Stimulated activated CD8-positive, alpha-beta memory T cell treated with anti-CD3 and anti-CD28 coated beads, Interleukin-7, amount 100 ng/mL, for 4 hours (primary cell): ENCODE measurements around the gene OR2T8.

ENCODE experiments used
- DNase-seq, 2 donors: peaks; one replicate each; pipeline ENCODE4 v3.0.0-alpha.2; 2020; ENCODE audit warnings: low read depth in 2 of 2

The OR2T8 gene

DNA sequence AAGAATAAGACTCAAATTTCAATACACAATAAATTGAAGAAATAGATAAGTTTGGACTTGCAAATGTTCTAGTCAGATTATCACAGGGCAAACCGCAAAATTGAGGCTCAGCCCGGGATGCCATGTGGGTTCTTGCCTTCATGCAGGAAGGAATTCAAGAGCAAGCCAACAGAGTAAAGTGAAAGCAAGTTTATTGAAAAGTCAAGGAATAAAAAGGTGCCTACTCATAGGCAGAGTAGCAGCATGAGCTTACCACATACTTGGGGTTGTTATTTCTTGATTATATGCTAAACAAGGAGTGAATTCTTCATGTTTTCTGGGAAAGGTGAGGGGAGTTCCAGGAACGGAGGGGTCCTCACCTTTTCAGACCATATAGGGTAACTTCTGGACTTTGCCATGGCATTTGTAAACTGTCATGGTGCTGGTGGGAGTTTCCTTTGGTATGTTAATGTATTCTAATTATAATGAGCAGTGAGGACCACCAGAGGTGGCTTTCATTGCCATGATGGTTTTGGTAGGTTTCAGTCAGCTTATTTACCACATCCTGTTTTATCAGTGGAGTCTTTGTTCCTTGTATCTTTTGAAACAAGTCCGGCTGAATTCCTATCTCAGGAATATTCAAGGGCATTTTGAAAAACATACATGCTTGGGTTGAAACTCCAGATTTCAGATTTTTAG, 43.0 kb downstream of the OR2T8 start:
- DNase-seq: no peak

DNA sequence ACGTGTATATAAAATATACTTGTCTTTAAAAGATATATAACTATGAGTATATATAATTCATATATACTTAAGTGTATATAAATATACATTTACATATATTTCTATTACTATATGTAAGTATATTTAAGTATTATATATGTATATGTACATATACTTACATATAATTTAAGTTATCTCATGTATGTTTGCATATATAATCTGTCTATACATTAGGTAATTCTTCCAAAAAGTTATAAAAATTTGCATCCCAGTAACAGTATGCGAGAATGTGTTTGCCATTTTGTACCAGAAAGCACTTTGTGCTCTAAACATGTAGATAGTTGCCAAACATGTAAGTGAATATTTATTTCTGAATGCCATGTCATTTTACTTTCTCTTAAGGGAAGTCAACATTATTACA, 44.9 kb downstream of the OR2T8 start, which contains the start of gene OR2AK2:
Gene OR2AK2 (plus strand): TSS at position 301 of the 400 bp plus-strand sequence. CDS start 144 bp downstream, outside the sequence.
- no peak for DNase-seq

DNA sequence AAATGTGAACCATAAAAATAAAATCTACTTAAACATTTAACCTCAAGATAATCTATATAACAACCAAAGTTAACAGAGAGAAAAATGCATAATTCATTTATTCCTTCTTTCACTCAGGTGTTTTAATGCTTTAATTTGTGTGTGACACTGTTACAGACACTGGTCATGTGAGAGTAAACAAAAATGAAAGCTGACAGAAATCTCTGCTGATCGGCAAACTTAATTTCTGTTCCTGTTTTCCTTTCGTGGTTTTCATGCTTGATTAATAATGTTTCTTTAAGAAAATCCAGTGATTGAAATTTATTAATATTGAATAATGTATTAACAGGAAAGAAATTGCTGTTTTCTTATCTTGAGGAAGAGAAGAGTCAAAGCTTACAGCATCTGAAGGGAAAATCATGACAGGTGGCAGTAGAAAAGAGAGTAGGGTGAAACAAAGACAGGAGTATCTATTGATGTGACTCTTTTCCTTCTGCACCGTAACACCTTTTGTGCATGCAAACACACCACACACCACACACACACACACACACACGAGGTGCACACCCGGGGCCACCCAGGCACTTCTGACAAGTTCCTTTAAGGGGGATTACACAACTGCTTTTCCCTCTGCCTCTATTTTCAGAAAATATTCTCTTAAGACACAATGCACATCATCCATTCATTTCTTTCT, 46.6 kb downstream of the OR2T8 start:
- DNase-seq: no peak
